MM.1S (cell line): ENCODE measurements around the gene PTPRZ1.

Source experiments
- DNase-seq: peaks from one replicate; pipeline ENCODE4 v3.0.0-alpha.2; 2015
- H2AFZ ChIP-seq: fragments of 300-600 bp; sonication (generic); 2 replicates; pipeline ENCODE4 v1.6.0; 2016; ENCODE audit warnings: antibody characterized with exemption, low read length
- H3F3A ChIP-seq: fragments of 300-600 bp; sonication (generic); 2 replicates; pipeline ENCODE4 v1.6.1; 2016; ENCODE audit warnings: mild to moderate bottlenecking, antibody characterized with exemption, low read length, moderate library complexity, mixed read lengths; ENCODE audit not compliant: insufficient read depth
- H3K27ac ChIP-seq: fragments of 300-600 bp; sonication (generic); 2 replicates; pipeline ENCODE4 v1.5.1; 2016; ENCODE audit warnings: mild to moderate bottlenecking, low read length
- H3K27me3 ChIP-seq: fragments of 300-600 bp; sonication (generic); replicated peaks from 2 replicates; pipeline ENCODE4 v1.6.0; 2016; ENCODE audit warnings: low read length; ENCODE audit not compliant: insufficient read depth
- H3K36me3 ChIP-seq: fragments of 300-600 bp; sonication (generic); replicated peaks from 2 replicates; pipeline ENCODE4 v1.6.1; 2016; ENCODE audit warnings: mild to moderate bottlenecking, low read length, mixed read lengths; ENCODE audit not compliant: insufficient read depth
- H3K4me1 ChIP-seq: fragments of 300-600 bp; sonication (generic); 2 replicates; pipeline ENCODE4 v1.6.1; 2016; ENCODE audit warnings: low read length, mixed read lengths
- H3K4me2 ChIP-seq: fragments of 300-600 bp; sonication (generic); 2 replicates; pipeline ENCODE4 v1.6.0; 2016; ENCODE audit warnings: low read depth, low read length
- H3K4me3 ChIP-seq: fragments of 300-600 bp; sonication (generic); 2 replicates; pipeline ENCODE4 v1.5.1; 2016; ENCODE audit warnings: low read length, mixed read lengths
- H3K79me2 ChIP-seq: fragments of 300-600 bp; sonication (generic); 2 replicates; pipeline ENCODE4 v1.6.1; 2016; ENCODE audit warnings: mixed run types, low read length, mixed read lengths
- H3K9ac ChIP-seq: fragments of 300-600 bp; sonication (generic); 2 replicates; pipeline ENCODE4 v1.6.1; 2016; ENCODE audit warnings: low read length, mixed read lengths
- H3K9me2 ChIP-seq: fragments of 300-600 bp; sonication (generic); replicated peaks from 2 replicates; pipeline ENCODE4 v1.6.1; 2016; ENCODE audit warnings: mild to moderate bottlenecking, low read length, mixed read lengths; ENCODE audit not compliant: insufficient read depth
- H3K9me3 ChIP-seq: fragments of 300-600 bp; sonication (generic); replicated peaks from 2 replicates; pipeline ENCODE4 v1.6.1; 2016; ENCODE audit warnings: mild to moderate bottlenecking, low read length, mixed read lengths; ENCODE audit not compliant: insufficient read depth
- H4K20me1 ChIP-seq: fragments of 300-600 bp; sonication (generic); 2 replicates; pipeline ENCODE4 v1.6.1; 2016; ENCODE audit warnings: mild to moderate bottlenecking, low read length, moderate library complexity, mixed read lengths; ENCODE audit not compliant: insufficient read depth
- EZH2 ChIP-seq: fragments of 300-600 bp; sonication (generic); optimal IDR thresholded peaks from 2 replicates; pipeline ENCODE3; 2017; ENCODE audit warnings: low read depth, mild to moderate bottlenecking, antibody characterized with exemption, low read length, mixed read lengths
- EZH2phosphoT487 ChIP-seq: fragments of 300-600 bp; sonication (generic); IDR thresholded peaks from 2 replicates; pipeline ENCODE4 v1.6.1; 2018; ENCODE audit warnings: antibody characterized with exemption, low read length
- TF ChIP-seq, protein P1 (sequence below): fragments of 300-600 bp; sonication (generic); IDR thresholded peaks from 2 replicates; pipeline ENCODE4 v1.5.1; 2016; ENCODE audit warnings: antibody characterized with exemption, low read length, mixed read lengths

PTPRZ1 gene

DNA sequence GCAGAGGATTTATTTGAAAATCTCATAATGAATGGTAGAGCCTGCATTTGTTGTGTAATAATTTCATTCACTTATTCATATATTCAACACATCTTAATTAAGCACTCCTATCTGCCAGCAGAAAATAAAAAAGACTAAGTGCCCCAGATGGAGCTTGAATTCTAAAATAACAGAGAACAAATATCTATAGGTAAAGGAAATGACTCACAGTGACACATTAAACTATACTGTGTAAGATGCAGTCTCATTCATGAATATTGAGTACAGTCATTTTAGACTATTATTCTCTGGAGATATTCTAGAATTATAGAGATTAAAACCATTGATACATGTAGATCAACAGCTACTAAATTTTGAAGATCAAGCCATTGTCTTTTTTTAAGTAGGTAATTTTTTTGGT, 72.1 kb downstream of the PTPRZ1 start:
- H3K27me3 ChIP-seq: no peaks in the 10 kb centered on the region

DNA sequence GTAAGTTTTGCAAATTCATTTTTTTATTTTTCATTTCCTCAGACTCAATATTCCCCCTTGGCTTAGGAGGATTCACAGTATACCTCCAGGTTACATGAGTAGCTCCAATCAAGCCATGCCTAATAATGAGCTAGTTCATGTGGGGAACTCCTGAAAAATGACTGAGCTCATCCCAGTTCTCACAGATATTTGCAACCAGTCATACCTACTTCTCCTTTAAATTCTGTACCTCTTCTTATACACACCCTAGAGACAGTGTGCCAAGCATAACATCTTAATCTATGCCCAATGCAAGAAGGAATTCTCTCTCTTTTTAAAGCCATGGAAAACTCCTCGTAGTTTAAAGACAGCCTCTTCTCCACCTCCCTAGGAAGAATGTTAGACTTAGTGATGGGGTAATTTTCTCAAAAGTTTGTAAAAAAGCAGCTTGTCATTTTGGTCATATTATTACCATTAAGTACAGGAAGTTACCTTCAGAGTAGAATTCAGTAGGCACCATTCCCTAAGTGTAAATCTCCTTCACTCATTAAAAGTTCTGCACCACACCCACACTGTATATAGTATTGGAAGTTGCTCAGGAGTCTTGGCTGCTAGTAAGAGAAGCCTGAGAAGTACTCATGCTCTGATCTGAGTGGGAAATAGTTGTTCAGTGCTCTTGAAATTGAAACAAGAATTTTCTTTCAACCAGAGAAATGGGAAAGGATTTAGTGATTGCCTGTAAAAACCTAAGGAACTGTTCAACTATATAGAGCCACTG, 72.7 kb downstream of the PTPRZ1 start:
- Histone ChIP-seq H3K4me3 (no peak overlapping the region), H2AFZ (no peak overlapping the region), H3K9ac (no peak overlapping the region), H3K79me2 (no peaks in the 10 kb centered on the region), H3K36me3 (no peaks in the 10 kb centered on the region), H3K4me1 (no peaks in the 10 kb centered on the region), H4K20me1 (no peaks in the 10 kb centered on the region), H3K27me3 (no peaks in the 10 kb centered on the region), H3K9me3 (no peaks in the 10 kb centered on the region), H3K27ac (no peak overlapping the region), H3K4me2 (no peak overlapping the region), H3K9me2 (no peaks in the 10 kb centered on the region), H3F3A (no peaks in the 10 kb centered on the region)
- DNase-seq: no peak
- no peak for TF ChIP-seq EZH2phosphoT487
- TF ChIP-seq EZH2: no peak
- TF ChIP-seq, protein P1, sequence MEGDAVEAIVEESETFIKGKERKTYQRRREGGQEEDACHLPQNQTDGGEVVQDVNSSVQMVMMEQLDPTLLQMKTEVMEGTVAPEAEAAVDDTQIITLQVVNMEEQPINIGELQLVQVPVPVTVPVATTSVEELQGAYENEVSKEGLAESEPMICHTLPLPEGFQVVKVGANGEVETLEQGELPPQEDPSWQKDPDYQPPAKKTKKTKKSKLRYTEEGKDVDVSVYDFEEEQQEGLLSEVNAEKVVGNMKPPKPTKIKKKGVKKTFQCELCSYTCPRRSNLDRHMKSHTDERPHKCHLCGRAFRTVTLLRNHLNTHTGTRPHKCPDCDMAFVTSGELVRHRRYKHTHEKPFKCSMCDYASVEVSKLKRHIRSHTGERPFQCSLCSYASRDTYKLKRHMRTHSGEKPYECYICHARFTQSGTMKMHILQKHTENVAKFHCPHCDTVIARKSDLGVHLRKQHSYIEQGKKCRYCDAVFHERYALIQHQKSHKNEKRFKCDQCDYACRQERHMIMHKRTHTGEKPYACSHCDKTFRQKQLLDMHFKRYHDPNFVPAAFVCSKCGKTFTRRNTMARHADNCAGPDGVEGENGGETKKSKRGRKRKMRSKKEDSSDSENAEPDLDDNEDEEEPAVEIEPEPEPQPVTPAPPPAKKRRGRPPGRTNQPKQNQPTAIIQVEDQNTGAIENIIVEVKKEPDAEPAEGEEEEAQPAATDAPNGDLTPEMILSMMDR: no peak

More for the DNA sequence above, 72.1 kb downstream of the PTPRZ1 start:
- H3K9me3 ChIP-seq: no peaks in the 10 kb centered on the region
- no peak for DNase-seq
- H3K9me2 ChIP-seq: no peaks in the 10 kb centered on the region
- H3K4me1 ChIP-seq: no peaks in the 10 kb centered on the region
- H3K4me2 ChIP-seq: no peak overlapping the region
- no peak overlapping the region for H3K9ac ChIP-seq
- H4K20me1 ChIP-seq: no peaks in the 10 kb centered on the region
- H2AFZ ChIP-seq: no peak overlapping the region
- H3F3A ChIP-seq: no peaks in the 10 kb centered on the region
- no peaks in the 10 kb centered on the region for H3K79me2 ChIP-seq
- no peaks in the 10 kb centered on the region for H3K36me3 ChIP-seq
- H3K27ac ChIP-seq: no peak overlapping the region
- H3K4me3 ChIP-seq: no peak overlapping the region
- TF ChIP-seq, protein P1: no peak
- TF ChIP-seq EZH2 (no peak), EZH2phosphoT487 (no peak)

DNA sequence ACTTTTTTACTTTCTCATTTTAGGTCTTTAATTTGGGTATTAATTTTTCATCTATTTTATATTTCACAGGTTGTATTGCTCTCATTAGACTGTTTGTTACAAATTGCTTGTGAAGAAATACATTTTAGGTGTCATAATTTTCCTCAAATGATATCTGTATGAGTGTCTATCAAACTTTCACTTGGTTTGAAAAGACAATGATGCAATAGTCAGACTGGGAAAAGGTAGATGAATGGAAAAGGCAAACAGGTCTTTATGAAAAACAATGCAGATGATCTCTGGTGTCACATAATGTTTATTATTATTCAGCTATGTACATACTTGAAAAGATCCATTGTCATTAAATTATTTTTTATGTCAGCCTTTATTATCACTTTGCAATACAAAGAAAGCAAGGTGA, 80.2 kb downstream of the PTPRZ1 start:
- Histone ChIP-seq H3K4me1 (no peaks in the 10 kb centered on the region), H3K9me2 (no peaks in the 10 kb centered on the region), H3K9me3 (no peaks in the 10 kb centered on the region), H3F3A (no peaks in the 10 kb centered on the region), H3K4me3 (no peak overlapping the region), H3K9ac (no peak overlapping the region), H3K4me2 (no peak overlapping the region), H3K27ac (no peak overlapping the region), H2AFZ (no peak overlapping the region), H3K36me3 (no peaks in the 10 kb centered on the region), H3K27me3 (no peaks in the 10 kb centered on the region), H3K79me2 (no peaks in the 10 kb centered on the region), H4K20me1 (no peaks in the 10 kb centered on the region)
- DNase-seq: no peak
- TF ChIP-seq EZH2 (no peak), EZH2phosphoT487 (no peak)
- TF ChIP-seq, protein P1: no peak
